ENCODE measurements around the gene BTBD18.

BTBD18 gene

GRCh38 chr11:57764566-57764965 is 12.9 kb upstream of the BTBD18 start:
- no peak for TF ChIP-seq CTCF (conservative IDR thresholded peaks at IDR 0.05; ENCODE audit: low read depth, low read length)
- peak overlapping the region; percentile 72 for H3K4me3 ChIP-seq (ENCODE audit: low read depth, low read length)
- peak; percentile 41 for DNase-seq (ENCODE audit: low read depth)

- no peak for DNase-seq (ENCODE audit: low read depth)
- peak overlapping the region; percentile 72 for H3K4me3 ChIP-seq (ENCODE audit: low read depth, low read length)
- no peak for TF ChIP-seq CTCF (conservative IDR thresholded peaks at IDR 0.05; ENCODE audit: low read depth, low read length)
Observed at GRCh38 chr11:57764021-57764420, 12.4 kb upstream of the BTBD18 start.

GRCh38 chr11:57763568-57763967 is 11.9 kb upstream of the BTBD18 start:
- DNase-seq (ENCODE audit: low read depth) = peak; percentile 58

GRCh38 chr11:57762235-57762861 is 10.7 kb upstream of the BTBD18 start:
- peak overlapping the region; percentile 72 for H3K4me3 ChIP-seq (ENCODE audit: low read depth, low read length)
- TF ChIP-seq CTCF (conservative IDR thresholded peaks at IDR 0.05; ENCODE audit: low read depth, low read length) = no peak
- no peak for DNase-seq (ENCODE audit: low read depth)

More at GRCh38 chr11:57763568-57763967, 11.9 kb upstream of the BTBD18 start:
- TF ChIP-seq CTCF (conservative IDR thresholded peaks at IDR 0.05; ENCODE audit: low read depth, low read length) = peak; percentile 59
- peak overlapping the region; percentile 72 for H3K4me3 ChIP-seq (ENCODE audit: low read depth, low read length)

- peak within 1 kb of the TSS; percentile 72 for H3K4me3 ChIP-seq (ENCODE audit: low read depth, low read length)
- peak; percentile 17 for TF ChIP-seq CTCF (conservative IDR thresholded peaks at IDR 0.05; ENCODE audit: low read depth, low read length)
- peak; percentile 99 for DNase-seq (ENCODE audit: low read depth)
Observed at GRCh38 chr11:57761301-57762234, 9.9 kb upstream of the BTBD18 start, which contains the start of gene CTNND1. CTNND1 (plus strand) TSS chr11:57761802; CDS start chr11:57791479, 29,677 bp downstream.

GRCh38 chr11:57758174-57758573 is 6.6 kb upstream of the BTBD18 start:
- no peak for TF ChIP-seq CTCF (conservative IDR thresholded peaks at IDR 0.05; ENCODE audit: low read depth, low read length)
- no peak for DNase-seq (ENCODE audit: low read depth)
- no peak overlapping the region for H3K4me3 ChIP-seq (ENCODE audit: low read depth, low read length)

Measured in choroid plexus epithelial cell (primary cell).